Choroid plexus epithelial cell (primary cell): ENCODE measurements around the gene AUTS2.
A peak's percentile ranks its signal among the peaks of the same experiment; 100 is the strongest.

Source experiments
- DNase-seq: peaks from one replicate; pipeline ENCODE4 v3.0.0-alpha.2; 2010; ENCODE audit warnings: low read depth
- H3K4me3 ChIP-seq: 2 replicates; pipeline ENCODE4 v1.5.1; 2011; ENCODE audit warnings: low read depth, mild to moderate bottlenecking, control low read depth, low read length, moderate library complexity
- TF ChIP-seq, protein P1 (sequence below): conservative IDR thresholded peaks from 2 replicates; pipeline ENCODE4 v1.5.1; 2011; ENCODE audit warnings: low read depth, mild to moderate bottlenecking, control low read depth, inconsistent platforms, low read length, moderate library complexity

Gene AUTS2

DNA sequence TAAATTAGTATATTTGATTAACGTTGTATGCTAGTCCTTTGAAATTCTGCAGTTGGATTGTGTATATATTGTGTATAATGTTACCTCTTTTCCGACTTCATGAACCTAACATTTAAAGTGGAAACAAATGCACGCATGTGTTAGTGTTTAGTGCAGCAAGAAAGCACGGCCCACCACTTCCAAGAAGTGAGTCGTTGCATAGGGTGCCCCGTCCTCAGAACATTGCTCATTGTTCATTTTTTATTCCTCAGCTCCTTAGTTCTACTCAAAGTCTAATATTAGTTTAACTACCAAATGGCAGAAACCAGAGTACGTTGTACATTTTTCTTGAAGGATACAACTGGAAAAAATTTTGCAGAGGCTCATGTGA lies 407.6 kb downstream of the AUTS2 start:
- no peak overlapping the region for H3K4me3 ChIP-seq
- TF ChIP-seq, protein P1, sequence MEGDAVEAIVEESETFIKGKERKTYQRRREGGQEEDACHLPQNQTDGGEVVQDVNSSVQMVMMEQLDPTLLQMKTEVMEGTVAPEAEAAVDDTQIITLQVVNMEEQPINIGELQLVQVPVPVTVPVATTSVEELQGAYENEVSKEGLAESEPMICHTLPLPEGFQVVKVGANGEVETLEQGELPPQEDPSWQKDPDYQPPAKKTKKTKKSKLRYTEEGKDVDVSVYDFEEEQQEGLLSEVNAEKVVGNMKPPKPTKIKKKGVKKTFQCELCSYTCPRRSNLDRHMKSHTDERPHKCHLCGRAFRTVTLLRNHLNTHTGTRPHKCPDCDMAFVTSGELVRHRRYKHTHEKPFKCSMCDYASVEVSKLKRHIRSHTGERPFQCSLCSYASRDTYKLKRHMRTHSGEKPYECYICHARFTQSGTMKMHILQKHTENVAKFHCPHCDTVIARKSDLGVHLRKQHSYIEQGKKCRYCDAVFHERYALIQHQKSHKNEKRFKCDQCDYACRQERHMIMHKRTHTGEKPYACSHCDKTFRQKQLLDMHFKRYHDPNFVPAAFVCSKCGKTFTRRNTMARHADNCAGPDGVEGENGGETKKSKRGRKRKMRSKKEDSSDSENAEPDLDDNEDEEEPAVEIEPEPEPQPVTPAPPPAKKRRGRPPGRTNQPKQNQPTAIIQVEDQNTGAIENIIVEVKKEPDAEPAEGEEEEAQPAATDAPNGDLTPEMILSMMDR, result no peak
- no peak for DNase-seq

DNA sequence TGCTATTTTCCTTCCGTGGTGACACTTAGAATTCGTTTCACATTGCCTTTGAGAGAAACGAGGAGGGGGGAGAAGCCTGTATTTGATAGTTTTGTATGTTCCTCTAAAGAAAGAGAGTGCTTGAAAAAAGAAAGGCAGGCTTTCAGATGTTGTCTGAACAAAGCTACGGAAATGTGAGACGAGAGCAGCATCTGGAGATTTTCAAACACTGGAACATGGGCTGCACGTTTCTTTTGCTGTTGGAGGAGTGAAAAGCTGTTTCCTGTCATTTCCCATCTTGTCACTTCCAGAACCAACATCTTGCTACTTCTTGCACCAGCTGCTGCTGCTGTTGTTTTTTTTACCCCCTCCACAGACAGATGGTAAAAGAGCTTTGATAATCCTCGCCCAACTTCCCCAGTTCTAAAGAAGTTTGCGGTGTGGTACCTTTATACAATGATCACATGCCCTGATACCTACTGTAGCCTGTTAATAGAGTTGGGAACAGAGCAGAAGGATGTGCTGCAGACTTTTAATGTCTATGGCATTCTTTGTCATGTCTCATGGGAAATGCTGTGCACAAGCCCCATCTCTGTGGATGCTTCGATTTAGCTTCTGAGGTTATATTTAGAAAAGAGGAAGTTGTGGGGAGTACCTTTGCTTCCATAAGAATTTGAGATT lies 408.1 kb downstream of the AUTS2 start:
- TF ChIP-seq, protein P1, result no peak
- H3K4me3 ChIP-seq, result no peak overlapping the region
- no peak for DNase-seq

DNA sequence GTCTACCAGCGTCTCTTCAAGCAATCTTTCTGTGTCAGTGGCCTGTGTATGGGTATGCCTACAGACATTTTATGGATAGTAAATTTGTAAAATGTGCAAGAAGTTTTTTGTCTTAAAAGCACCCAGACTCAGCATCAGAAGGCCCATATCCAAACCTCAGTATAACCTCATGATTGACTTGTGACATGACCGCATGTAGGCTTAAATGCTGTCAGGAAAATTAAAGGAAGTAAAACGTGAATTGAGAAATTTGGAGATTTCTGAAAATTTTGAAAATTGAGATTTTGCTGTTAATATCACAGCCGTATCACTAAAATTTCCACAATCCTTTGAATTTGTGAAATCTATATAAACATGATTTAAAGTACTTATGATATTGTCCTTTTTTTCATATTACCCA lies 410.2 kb downstream of the AUTS2 start:
- no peak overlapping the region for H3K4me3 ChIP-seq
- TF ChIP-seq, protein P1, result no peak
- no peak for DNase-seq

DNA sequence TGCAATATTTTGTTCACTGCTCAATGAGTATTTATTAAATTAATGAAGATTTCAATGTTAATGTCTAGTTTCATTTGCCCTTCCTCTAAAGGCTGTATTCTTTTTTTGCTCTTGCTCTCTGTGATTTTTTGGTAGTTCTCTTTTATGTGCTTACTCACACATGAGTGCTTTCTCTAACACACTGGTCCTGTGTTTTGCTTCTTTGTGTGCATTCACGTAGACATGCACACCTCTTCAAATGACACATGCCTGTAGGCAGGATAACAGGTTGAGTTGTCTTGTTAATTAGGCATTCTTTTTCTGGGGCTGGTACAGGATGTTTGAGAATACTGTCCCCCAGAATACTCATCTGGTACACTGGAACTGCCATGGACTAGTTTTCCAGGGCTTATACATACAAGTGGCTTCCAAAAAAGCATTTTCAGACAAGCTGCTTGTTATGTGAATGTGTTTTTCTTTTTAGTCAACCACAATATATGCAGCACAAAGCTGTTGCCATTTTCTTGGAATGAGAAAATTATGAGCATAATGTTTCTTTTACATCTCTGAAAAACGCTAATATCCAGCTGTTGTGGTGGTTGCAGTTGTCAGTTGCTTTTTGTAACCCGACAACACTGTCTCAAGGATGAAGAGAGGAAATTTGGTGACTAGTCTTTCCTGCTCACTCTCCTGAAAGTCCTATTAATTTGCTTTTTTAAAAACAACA lies 416.4 kb downstream of the AUTS2 start:
- no peak overlapping the region for H3K4me3 ChIP-seq
- TF ChIP-seq, protein P1, result no peak
- DNase-seq, result no peak

DNA sequence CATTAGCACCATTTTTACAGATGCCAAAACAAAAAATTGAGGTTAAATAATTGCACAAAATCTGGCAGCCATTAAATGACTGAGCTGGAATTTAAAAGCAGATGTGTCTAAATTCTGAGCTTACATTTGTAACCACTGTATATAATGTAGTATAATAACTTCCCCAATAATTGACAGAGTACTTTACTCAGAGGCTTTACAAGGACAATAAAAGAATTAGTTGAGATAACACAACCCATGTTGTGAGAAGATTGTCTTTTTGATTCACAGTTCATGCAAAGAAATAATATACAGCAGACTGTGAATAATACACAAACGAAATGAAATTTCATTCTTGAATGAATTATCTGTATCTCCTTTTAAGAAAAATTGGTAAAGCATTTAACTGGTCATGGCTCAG lies 417.1 kb downstream of the AUTS2 start:
- no peak overlapping the region for H3K4me3 ChIP-seq
- DNase-seq, result no peak
- TF ChIP-seq, protein P1, result no peak

DNA sequence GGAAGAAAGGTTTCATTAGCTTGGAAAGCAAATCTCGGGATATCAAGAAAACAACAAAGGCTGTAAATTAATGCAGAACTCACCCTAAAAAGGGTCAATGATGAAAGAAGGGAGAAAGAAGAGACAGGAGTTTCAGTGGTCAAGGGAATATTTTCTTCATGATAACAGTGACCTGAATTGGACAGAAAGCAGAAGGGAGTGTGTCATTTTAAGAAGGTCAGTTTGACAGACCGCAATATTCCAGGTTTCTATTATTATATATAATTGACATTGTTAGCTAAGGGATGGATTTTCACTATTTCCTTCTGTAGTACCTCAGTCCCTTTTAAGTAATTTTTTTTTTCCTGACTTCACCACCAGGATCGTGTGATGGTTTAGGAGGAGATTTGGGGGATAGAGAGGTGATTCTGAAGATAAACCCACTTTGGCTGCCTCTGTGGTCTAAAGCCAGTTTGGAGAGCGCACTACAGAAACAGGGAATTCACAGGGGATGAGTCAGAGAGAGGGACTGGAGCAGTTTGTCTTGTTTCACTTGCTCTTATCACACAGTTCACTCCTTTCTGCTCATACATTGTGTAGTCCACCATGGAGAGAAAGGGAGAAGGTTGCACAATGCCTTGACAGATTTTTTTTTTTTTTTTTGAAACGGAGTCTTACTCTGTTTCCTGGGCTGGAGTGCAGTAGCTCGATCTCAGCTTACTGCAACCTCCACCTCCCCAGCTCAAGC lies 417.9 kb downstream of the AUTS2 start:
- TF ChIP-seq, protein P1, result no peak
- DNase-seq, result peak; percentile 73

More for the DNA sequence above, 417.9 kb downstream of the AUTS2 start:
- H3K4me3 ChIP-seq, result no peak overlapping the region
